Measurements from ENCODE around the gene SPEN. TPM values are rescaled to one million over a fixed set of nuclear protein-coding genes. Genes with fewer than 3 reads are reported as not detected.

The SPEN gene
- total and polyA plus RNA-seq, 2 of the 4 experiments (the other 2 are of a cell fraction), result 7.6 to 15.8 TPM

GRCh38 chr1:15820478-15820877, 27.0 kb upstream of the SPEN start:
- H3K4me3 ChIP-seq (ENCODE audit: insufficient read depth, low read depth, low read length), result no peak overlapping the region
- no peak overlapping the region for H3K18ac ChIP-seq (ENCODE audit: low read depth, low read length)
- no peak overlapping the region; the same call in 1 of the 2 replicates for H2AK5ac ChIP-seq (ENCODE audit: low read depth, low read length)
- H4K20me1 ChIP-seq (ENCODE audit: insufficient read depth, low read length), result no peaks in the 10 kb centered on the region
- no peaks in the 10 kb centered on the region for H3K36me3 ChIP-seq (ENCODE audit: control insufficient read depth, insufficient read depth, low read length)
- no peaks in the 10 kb centered on the region for H3K27me3 ChIP-seq (ENCODE audit: control insufficient read depth, insufficient read depth, low read length)
- CTCF ChIA-PET, result no interaction called here
- no peak overlapping the region for H2AFZ ChIP-seq (replicated peaks; ENCODE audit: low read length, poor library complexity)
- no peak overlapping the region for H3K23ac ChIP-seq (ENCODE audit: low read depth, low read length)
- no peak overlapping the region for H2BK120ac ChIP-seq (ENCODE audit: low read depth, low read length)
- no peaks in the 10 kb centered on the region for H3K9me3 ChIP-seq (ENCODE audit: control insufficient read depth, insufficient read depth, low read length)
- no TSS peak for BruUV-seq (replicated peaks)
- dilution Hi-C loops (cut with HindIII; ENCODE audit: low sequenced_read_pairs, unreplicated experiment), result no loop called here
- TF ChIP-seq USF2 (IDR thresholded peaks at IDR 0.05; ENCODE audit: low read depth, low read length) (no peak), CEBPB (IDR thresholded peaks at IDR 0.05; ENCODE audit: low read depth, low read length) (peak; percentile 60)
- peak overlapping the region; percentile 23 for H2AK9ac ChIP-seq (replicated peaks; ENCODE audit: low read depth, low read length, poor library complexity)
- WGBS, 2 experiments (ENCODE audit: extremely low coverage in 2 of 2, insufficient read length in 1 of 2), result 56% methylated on average over 1 of the region's 3 CpGs; no CpG with 5 or more reads in 1 of the 2 experiments
- DNase-seq (peak; percentile 44), ATAC-seq (ENCODE audit: low read depth) (peak; percentile 72)
- H3K56ac ChIP-seq (ENCODE audit: extremely low read depth, insufficient read depth, low read length), result no peak overlapping the region
- H2BK20ac ChIP-seq (ENCODE audit: low read depth, low read length), result no peak overlapping the region
- no peak overlapping the region for H3K9ac ChIP-seq (ENCODE audit: low read depth, low read length)
- no peaks in the 10 kb centered on the region for H3K79me1 ChIP-seq (ENCODE audit: low read depth in 1 of 2, low read length in 2 of 2)
- H2BK15ac ChIP-seq (ENCODE audit: low read depth, low read length), result no peak overlapping the region
- H4K5ac ChIP-seq (ENCODE audit: low read depth, low read length), result no peak overlapping the region
- POLR2A ChIA-PET (ENCODE audit: unreplicated experiment), result no interaction called here
- H3K9me1 ChIP-seq (ENCODE audit: insufficient read depth, low read length), result no peaks in the 10 kb centered on the region
- H3K4me1 ChIP-seq (ENCODE audit: control insufficient read depth, insufficient read depth, low read length), result no peaks in the 10 kb centered on the region
- H2BK5ac ChIP-seq (ENCODE audit: low read depth, low read length, poor library complexity, severe bottlenecking), result no peak overlapping the region
- H3K14ac ChIP-seq (replicated peaks; ENCODE audit: low read depth, low read length), result no peak overlapping the region
- in situ Hi-C loops (cut with MboI; ENCODE audit: low sequenced_read_pairs), result no loop called here
- intact Hi-C loops (cut with micrococcal nuclease), result no loop called here
- H4K91ac ChIP-seq (ENCODE audit: insufficient read depth, low read depth, low read length), result no peak overlapping the region
- H3K27ac ChIP-seq (ENCODE audit: insufficient read depth, low read length), result no peak overlapping the region
- no peak overlapping the region for H3K4ac ChIP-seq (ENCODE audit: low read depth, low read length)
- H3K4me2 ChIP-seq (ENCODE audit: low read depth, low read length), result no peak overlapping the region
- H4K8ac ChIP-seq (ENCODE audit: low read depth in 2 of 2, low read length in 2 of 2), result no peak overlapping the region
